ENCODE measurements around the gene IFI30.
"Not testable (repeated sequence)": the region's sequence is repeated elsewhere in the genome, so short reads cannot be mapped to it uniquely, and the experiment has no call there.

The IFI30 gene

GRCh38 chr19:18152817-18153555, 20.6 kb upstream of the IFI30 start, which contains the start of gene PIK3R2:
TSS of gene PIK3R2 (plus strand) at chr19:18153163. CDS start at chr19:18155880, 2,717 bp downstream.
- DNase-seq, result peak; percentile 98

GRCh38 chr19:18153556-18154134, 20.0 kb upstream of the IFI30 start:
- DNase-seq, result no peak

- no peak for DNase-seq
Measured at GRCh38 chr19:18155095-18156087, 18.2 kb upstream of the IFI30 start.

- DNase-seq, result no peak
Measured at GRCh38 chr19:18156268-18156667, 17.3 kb upstream of the IFI30 start.

- peak; percentile 40 for DNase-seq
Measured at GRCh38 chr19:18156841-18157464, 16.7 kb upstream of the IFI30 start.

- DNase-seq, result no peak
Measured at GRCh38 chr19:18157465-18158063, 16.0 kb upstream of the IFI30 start.

- no peak for DNase-seq
Measured at GRCh38 chr19:18158467-18158866, 15.1 kb upstream of the IFI30 start.

GRCh38 chr19:18159059-18159616, 14.5 kb upstream of the IFI30 start:
- DNase-seq, result not testable (repeated sequence)

GRCh38 chr19:18159810-18160209, 13.8 kb upstream of the IFI30 start:
- DNase-seq, result no peak

- DNase-seq, result no peak
Measured at GRCh38 chr19:18160493-18160970, 13.1 kb upstream of the IFI30 start.

GRCh38 chr19:18160971-18161635, 12.5 kb upstream of the IFI30 start:
- DNase-seq, result peak; percentile 47

GRCh38 chr19:18161636-18162002, 12.0 kb upstream of the IFI30 start:
- no peak for DNase-seq

GRCh38 chr19:18164072-18164471, 9.5 kb upstream of the IFI30 start:
- no peak for DNase-seq

- no peak for DNase-seq
Measured at GRCh38 chr19:18165794-18166544, 7.6 kb upstream of the IFI30 start.

- DNase-seq, result no peak
Measured at GRCh38 chr19:18167011-18167410, 6.6 kb upstream of the IFI30 start.

GRCh38 chr19:18167975-18168645, 5.5 kb upstream of the IFI30 start:
- peak; percentile 28 for DNase-seq

- DNase-seq, result no peak
Measured at GRCh38 chr19:18168673-18169381, 4.8 kb upstream of the IFI30 start.

GRCh38 chr19:18170714-18171255, 2.8 kb upstream of the IFI30 start:
- DNase-seq, result no peak

Measured in HCEC 1CT (cell line).